ENCODE results near the gene KEAP1.
"Not testable (repeated sequence)": the region's sequence is repeated elsewhere in the genome, so short reads cannot be mapped to it uniquely, and the experiment has no call there.

KEAP1 gene

GRCh38 chr19:10543059-10543419, 39.9 kb upstream of the KEAP1 start:
- H3K27me3 ChIP-seq (ENCODE audit: insufficient read depth, poor library complexity, severe bottlenecking): no peaks in the 10 kb centered on the region
- peak overlapping the region; percentile 72 for H3K4me3 ChIP-seq (replicated peaks; ENCODE audit: insufficient read depth, low read length)
- no peak overlapping the region for H3K27ac ChIP-seq (replicated peaks)
- no peak for TF ChIP-seq SPI1 (IDR thresholded peaks at IDR 0.05; ENCODE audit: borderline replicate concordance, low read depth)
- DNase-seq (ENCODE audit: low read depth in 1 of 2, low spot score in 1 of 2): no peak

GRCh38 chr19:10539016-10539415, 35.9 kb upstream of the KEAP1 start:
- not testable (repeated sequence) for H3K27me3 ChIP-seq (ENCODE audit: insufficient read depth, poor library complexity, severe bottlenecking); H3K4me3 ChIP-seq (replicated peaks; ENCODE audit: insufficient read depth, low read length); H3K27ac ChIP-seq (replicated peaks)
- TF ChIP-seq SPI1 (IDR thresholded peaks at IDR 0.05; ENCODE audit: borderline replicate concordance, low read depth): peak; percentile 44; the same call in 1 of the 2 replicates
- peak in 1 of 2 experiments; percentile 44 for DNase-seq (ENCODE audit: low read depth in 1 of 2, low spot score in 1 of 2)

GRCh38 chr19:10538204-10538983, 35.2 kb upstream of the KEAP1 start:
- H3K4me3 ChIP-seq (replicated peaks; ENCODE audit: insufficient read depth, low read length): no peak overlapping the region
- H3K27ac ChIP-seq (replicated peaks): no peak overlapping the region
- peaks cover 3% of the 10 kb centered on the region for H3K27me3 ChIP-seq (ENCODE audit: insufficient read depth, poor library complexity, severe bottlenecking)
- no peak for TF ChIP-seq CTCF (IDR thresholded peaks at IDR 0.05; ENCODE audit: insufficient read depth, low read length)
- TF ChIP-seq REST (IDR thresholded peaks at IDR 0.05; ENCODE audit: insufficient replicate concordance, low read depth): no peak
- no peak for TF ChIP-seq POLR2AphosphoS5 (IDR thresholded peaks at IDR 0.05; ENCODE audit: low read depth)
- TF ChIP-seq SPI1 (IDR thresholded peaks at IDR 0.05; ENCODE audit: borderline replicate concordance, low read depth): no peak
- no peak for TF ChIP-seq GABPA (IDR thresholded peaks at IDR 0.05; ENCODE audit: low read depth)
- DNase-seq (ENCODE audit: low read depth in 1 of 2, low spot score in 1 of 2): no peak

- Histone ChIP-seq H3K27me3 (ENCODE audit: insufficient read depth, poor library complexity, severe bottlenecking) (peaks cover 3% of the 10 kb centered on the region), H3K4me3 (replicated peaks; ENCODE audit: insufficient read depth, low read length) (no peak overlapping the region), H3K27ac (replicated peaks) (no peak overlapping the region)
- DNase-seq (ENCODE audit: low read depth in 1 of 2, low spot score in 1 of 2): no peak
- TF ChIP-seq GABPA (IDR thresholded peaks at IDR 0.05; ENCODE audit: low read depth) (no peak), CTCF (IDR thresholded peaks at IDR 0.05; ENCODE audit: insufficient read depth, low read length) (no peak), POLR2AphosphoS5 (IDR thresholded peaks at IDR 0.05; ENCODE audit: low read depth) (no peak), REST (IDR thresholded peaks at IDR 0.05; ENCODE audit: insufficient replicate concordance, low read depth) (no peak), SPI1 (IDR thresholded peaks at IDR 0.05; ENCODE audit: borderline replicate concordance, low read depth) (no peak)
Observed at GRCh38 chr19:10537668-10538067, 34.5 kb upstream of the KEAP1 start.

- no peak for DNase-seq (ENCODE audit: low read depth in 1 of 2, low spot score in 1 of 2)
- Histone ChIP-seq H3K27me3 (ENCODE audit: insufficient read depth, poor library complexity, severe bottlenecking) (peaks cover 3% of the 10 kb centered on the region), H3K27ac (replicated peaks) (no peak overlapping the region), H3K4me3 (replicated peaks; ENCODE audit: insufficient read depth, low read length) (no peak overlapping the region)
- no peak for TF ChIP-seq CTCF (IDR thresholded peaks at IDR 0.05; ENCODE audit: insufficient read depth, low read length)
- TF ChIP-seq POLR2AphosphoS5 (IDR thresholded peaks at IDR 0.05; ENCODE audit: low read depth): no peak
- TF ChIP-seq REST (IDR thresholded peaks at IDR 0.05; ENCODE audit: insufficient replicate concordance, low read depth): no peak
- TF ChIP-seq SPI1 (IDR thresholded peaks at IDR 0.05; ENCODE audit: borderline replicate concordance, low read depth): no peak
- no peak for TF ChIP-seq GABPA (IDR thresholded peaks at IDR 0.05; ENCODE audit: low read depth)
Observed at GRCh38 chr19:10535613-10536012, 32.5 kb upstream of the KEAP1 start.

Measured in HL-60 (cell line).